CD4-positive, alpha-beta T cell treated with Interleukin-15 for 1 hour (primary cell): Measurements from ENCODE around the gene ABCC3.
"Not testable (repeated sequence)": the region's sequence is repeated elsewhere in the genome, so short reads cannot be mapped to it uniquely, and the experiment has no call there.

Experiments
- DNase-seq: peaks from one replicate; pipeline ENCODE4 v3.0.0-alpha.2; 2020

The ABCC3 gene

GRCh38 chr17:50668025-50668837 is 33.5 kb downstream of the ABCC3 start:
- peak; percentile 17 for DNase-seq

- DNase-seq = peak; percentile 6
Observed at GRCh38 chr17:50668838-50669581, 34.3 kb downstream of the ABCC3 start.

- no peak for DNase-seq
Observed at GRCh38 chr17:50672071-50672470, 37.4 kb downstream of the ABCC3 start.

GRCh38 chr17:50672831-50673551 is 38.3 kb downstream of the ABCC3 start:
- DNase-seq = no peak

- DNase-seq = no peak
Observed at GRCh38 chr17:50675190-50675589, 40.5 kb downstream of the ABCC3 start.

- no peak for DNase-seq
Observed at GRCh38 chr17:50675627-50676026, 40.9 kb downstream of the ABCC3 start.

- DNase-seq = no peak
Observed at GRCh38 chr17:50676065-50676975, 41.6 kb downstream of the ABCC3 start.

- no peak for DNase-seq
Observed at GRCh38 chr17:50677851-50678375, 43.2 kb downstream of the ABCC3 start.

GRCh38 chr17:50679008-50679544 is 44.4 kb downstream of the ABCC3 start:
- DNase-seq = no peak

- no peak for DNase-seq
Observed at GRCh38 chr17:50680126-50680525, 45.4 kb downstream of the ABCC3 start.

- not testable (repeated sequence) for DNase-seq
Observed at GRCh38 chr17:50680543-50681262, 46.0 kb downstream of the ABCC3 start.

GRCh38 chr17:50681263-50682200 is 46.9 kb downstream of the ABCC3 start:
- peak; percentile 32 for DNase-seq

GRCh38 chr17:50682441-50682840 is 47.8 kb downstream of the ABCC3 start:
- no peak for DNase-seq

GRCh38 chr17:50682938-50683337 is 48.3 kb downstream of the ABCC3 start:
- DNase-seq = no peak

- DNase-seq = no peak
Observed at GRCh38 chr17:50683434-50684287, 49.0 kb downstream of the ABCC3 start.

- no peak for DNase-seq
Observed at GRCh38 chr17:50684288-50684611, 49.6 kb downstream of the ABCC3 start.

GRCh38 chr17:50684612-50685333 is 50.1 kb downstream of the ABCC3 start:
- no peak for DNase-seq

GRCh38 chr17:50685334-50685665 is 50.6 kb downstream of the ABCC3 start:
- no peak for DNase-seq
